ENCODE results near the gene MBD6.
"Not testable (repeated sequence)": the region's sequence is repeated elsewhere in the genome, so short reads cannot be mapped to it uniquely, and the experiment has no call there.

The MBD6 gene

DNA sequence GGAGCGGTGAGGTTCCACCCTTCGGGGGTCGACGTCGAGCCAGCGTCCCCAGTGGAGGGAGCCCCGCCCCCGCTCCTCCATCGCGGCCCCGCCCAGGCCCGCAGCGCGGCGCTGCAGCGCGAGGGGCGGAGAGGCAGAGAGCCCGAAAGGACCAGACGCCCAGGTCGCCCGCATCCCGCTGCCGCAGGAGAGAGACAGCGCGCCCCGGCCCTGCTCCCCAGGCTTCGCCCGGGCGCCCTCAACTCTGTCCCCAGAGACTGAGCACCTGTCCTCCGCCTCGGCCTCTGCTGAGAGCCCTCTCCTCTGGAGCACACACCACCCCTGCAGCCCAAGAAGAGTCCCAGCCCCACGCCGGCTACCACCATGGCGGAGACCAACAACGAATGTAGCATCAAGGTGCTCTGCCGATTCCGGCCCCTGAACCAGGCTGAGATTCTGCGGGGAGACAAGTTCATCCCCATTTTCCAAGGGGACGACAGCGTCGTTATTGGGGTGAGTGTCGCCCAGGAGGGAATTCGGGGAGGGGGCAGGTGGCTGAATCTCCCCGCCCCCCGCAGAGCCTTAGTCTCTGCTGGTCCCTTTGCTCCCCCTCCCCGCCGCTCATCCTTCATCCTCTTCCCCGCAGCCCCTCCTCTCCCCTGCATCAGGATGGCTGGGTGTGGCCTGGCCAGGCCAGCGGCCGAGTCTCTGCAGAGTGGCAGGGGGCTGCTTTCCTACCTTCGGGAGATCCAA, 27.5 kb downstream of the MBD6 start, which contains the start of gene KIF5A:
Gene KIF5A (plus strand): TSS at position 136 of the 732 bp plus-strand sequence. CDS start 228 bp downstream, at position 364.
- no peak for DNase-seq

DNA sequence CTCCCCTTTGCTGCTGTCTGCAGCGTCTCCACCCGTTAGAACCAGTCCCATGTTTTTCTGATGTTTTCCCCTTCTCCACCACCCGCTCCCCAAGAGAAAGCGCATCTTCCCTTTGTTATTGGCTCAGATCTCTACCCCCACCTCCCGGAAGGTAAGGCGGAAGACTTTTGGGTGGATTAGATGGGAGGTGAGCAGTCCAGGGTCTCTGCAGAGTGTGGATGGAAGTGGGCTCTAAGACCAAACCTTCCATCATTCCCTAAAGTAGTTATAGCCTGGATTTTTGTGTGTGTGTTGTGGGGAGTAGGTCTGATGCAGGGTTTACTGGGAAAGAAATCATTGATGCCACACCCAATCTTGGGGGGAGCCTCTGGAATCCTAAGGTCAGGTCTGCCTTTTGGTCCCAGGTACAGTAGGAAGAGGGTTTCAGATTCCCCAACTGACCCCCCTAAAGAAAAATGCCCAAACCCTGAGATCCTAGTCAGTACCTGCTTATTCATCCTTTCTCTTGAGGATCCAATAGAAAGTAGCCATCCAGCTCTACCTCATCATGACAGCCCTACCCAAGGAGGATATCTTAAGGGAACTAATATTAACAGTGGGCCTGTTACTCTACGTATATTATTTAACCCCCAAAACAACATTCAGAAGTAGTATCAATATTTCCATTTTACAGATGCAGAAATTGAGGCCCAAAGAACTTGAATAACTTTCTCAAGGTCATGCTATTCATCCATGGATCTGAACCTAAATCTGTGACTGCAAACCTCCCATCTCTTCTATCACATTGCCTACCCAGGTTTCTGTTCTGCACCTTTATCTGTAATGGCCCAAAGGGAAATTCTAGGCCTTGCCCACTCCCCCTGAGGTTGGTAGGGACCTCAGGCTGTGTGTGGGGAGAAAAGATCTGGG, 28.3 kb downstream of the MBD6 start:
- no peak for DNase-seq

DNA sequence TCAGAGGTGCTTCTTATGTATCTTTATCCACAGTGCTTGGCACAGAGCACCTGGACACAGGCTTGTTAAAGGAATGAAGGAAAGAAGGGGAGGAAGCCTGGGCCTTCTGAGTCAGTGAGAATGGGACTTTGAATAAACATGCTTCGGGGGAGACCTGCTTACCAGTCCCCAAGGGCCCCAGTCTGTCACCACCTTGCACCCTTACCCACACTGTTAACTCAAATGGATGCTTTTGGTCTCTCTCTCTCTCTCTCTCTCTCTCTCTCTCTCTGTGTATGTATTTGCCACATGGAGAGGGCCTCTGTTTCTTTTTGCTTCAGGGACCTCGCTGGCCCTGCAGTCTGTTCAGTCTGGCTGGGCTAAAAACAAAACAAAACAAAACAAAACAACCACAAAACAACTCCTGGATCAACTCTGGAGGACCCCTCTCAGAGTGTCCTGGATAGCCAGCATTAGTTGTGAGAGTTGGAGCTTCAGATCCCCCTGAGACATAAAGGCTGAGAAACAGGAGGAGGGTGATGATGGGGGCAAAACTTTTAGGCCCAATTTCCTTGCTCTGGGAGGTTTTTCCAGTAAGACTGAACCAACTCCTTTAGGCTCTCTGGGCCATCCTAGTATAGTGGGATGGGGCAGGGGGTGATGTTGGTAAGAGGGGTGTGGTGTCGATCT, 29.1 kb downstream of the MBD6 start:
- DNase-seq, result no peak

DNA sequence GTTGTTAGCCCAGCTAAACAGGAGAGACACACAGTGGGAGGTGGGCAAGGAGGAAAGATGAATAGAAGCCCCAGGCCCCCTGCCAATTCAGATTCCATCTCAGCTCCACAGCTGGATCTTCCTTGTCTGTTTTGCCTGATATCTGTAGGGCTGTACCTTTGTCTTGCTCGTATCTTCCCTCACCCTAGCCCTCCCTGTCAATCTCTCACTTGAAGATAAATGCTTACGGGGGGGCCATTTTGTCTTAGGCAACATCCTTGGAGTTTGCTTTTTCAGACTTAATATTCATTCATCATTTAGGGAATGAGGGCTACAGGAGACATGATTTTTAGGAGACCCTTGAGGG, 29.7 kb downstream of the MBD6 start:
- no peak for DNase-seq

DNA sequence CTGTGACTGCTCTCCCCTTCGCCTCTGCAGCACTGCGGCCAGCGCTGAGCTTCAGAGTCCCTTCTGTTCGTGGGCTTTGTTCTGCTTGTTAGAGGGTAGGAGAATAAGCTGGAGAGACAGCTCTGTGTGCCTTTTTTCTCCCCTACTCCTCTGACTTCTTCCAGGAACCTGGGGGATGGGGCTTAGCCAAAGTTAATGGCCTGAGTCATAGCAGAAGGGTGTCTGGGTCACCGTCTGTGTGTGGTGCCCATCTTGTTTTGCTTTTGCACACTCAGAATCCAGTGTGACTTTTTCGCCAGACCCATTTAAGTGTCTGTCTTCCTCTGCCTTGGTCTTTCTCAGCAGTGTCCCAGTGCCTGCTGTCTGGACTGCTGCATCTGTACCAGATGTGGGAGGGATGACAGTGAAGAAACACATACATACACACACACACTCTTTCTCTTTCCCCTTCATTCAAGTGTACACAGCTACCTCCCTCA, 30.2 kb downstream of the MBD6 start:
- no peak for DNase-seq

DNA sequence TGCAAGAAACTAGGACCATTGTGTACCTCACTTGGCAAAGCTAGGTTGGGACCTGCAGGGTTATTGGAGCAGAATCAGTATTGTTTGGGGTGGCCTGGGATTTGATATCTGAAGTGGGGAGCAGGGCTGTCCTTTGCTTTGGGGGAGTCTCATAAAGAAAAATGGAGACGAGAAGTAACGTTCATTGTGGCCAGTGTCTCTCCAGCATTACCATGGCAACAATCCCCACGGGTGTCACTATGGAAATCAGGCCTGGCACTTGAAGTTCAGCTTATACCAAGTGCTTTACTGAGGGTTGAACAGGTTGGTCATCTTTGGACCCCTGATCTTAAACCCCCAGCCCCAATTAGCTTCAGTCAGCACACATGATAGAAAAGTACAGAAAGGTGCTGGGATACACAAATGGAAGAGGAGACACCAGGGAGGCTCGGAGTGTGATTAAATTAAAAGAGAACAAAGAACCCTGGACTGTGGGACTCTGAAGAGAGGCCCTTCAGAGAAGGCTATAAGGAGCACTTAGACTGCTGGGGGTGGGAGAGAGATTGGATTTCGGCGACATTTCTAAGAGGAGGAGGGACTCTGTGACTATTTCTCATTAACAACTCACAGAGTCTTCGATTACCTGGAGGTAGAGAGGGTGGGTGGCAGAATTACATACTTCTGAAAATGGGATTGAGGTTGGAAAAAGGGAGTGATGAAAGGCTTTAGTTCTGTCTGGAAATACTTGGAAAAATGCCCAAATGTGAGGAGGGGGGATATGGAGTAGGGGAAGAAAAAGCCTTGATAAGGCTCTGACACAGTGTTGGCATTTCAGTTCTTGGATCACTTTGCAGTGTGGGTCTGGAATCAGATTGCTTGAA, 30.9 kb downstream of the MBD6 start:
- no peak for DNase-seq

DNA sequence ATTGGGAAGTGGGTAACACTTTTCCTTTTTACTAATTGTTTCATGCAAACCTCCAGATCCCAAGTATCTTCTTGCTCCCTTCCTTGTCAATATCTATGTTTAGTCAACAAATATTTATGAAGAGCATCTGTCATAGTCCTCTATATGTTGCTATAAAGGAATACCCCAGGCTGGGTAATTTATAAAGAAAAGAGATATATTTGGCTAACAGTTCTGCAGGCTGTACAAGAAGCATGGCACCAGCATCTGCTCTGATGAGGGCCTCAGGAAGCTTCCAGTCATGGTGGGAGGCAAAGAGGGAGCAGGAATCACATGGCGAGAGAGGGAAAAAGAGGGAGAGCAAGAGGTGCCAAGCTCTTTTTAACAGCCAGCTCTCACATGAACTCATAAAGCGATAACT, 31.8 kb downstream of the MBD6 start:
- DNase-seq, result no peak

DNA sequence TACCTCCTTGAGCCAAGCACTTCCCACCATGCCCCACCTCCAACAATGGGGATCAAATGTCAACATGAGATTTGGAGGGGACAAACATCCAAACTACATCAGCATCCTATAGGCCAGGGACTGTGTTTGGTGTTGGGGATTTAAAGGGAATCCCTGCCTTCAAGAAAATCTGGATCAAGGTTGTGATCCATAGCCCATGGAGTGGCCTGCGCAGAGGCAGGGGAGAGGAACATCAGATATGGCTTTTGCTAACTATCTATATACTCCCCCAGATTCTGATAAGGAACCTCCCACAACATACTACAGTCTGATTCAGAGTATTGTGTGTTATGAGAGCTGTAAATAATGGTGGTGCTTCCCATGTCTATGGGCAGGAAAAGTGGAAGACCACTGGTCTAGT, 32.3 kb downstream of the MBD6 start:
- DNase-seq, result no peak

DNA sequence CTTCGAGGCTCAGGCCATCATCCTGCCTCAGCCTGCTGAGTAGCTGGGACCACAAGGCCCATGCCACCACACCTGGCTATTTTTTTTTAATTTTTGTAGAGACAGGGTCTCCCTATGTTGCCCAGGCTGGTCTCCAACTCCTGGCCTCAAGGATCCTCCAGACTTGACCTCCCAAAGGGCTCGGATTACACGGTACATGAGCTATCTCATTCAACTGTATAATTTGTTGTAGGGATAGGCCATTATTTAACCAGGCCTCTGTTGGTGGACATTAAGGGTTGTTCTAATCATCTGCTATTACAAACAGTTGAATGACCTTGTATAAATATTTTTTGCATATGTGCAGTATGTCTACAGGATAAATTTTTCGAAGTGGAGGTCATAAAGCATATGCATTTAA, 36.2 kb downstream of the MBD6 start:
- DNase-seq, result no peak

DNA sequence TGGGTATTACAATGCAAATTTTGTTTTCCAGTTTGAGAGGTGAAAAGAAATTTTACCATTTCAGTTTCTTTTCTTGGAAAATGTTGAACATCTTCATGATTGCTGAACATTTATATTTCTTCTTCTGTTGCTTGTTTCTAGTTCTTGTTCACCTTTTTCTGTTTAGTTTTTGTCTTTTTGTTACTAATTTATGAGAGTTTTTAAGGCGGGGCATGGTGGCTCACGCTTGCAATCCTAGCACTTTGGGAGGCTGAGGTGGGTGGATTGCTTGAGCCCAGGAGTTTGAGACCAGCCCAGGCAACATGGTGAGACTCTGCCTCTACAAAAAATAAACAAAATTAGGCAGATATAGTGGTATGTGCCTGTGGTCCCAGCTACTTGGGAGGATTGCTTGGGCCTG, 37.9 kb downstream of the MBD6 start:
- DNase-seq, result no peak

DNA sequence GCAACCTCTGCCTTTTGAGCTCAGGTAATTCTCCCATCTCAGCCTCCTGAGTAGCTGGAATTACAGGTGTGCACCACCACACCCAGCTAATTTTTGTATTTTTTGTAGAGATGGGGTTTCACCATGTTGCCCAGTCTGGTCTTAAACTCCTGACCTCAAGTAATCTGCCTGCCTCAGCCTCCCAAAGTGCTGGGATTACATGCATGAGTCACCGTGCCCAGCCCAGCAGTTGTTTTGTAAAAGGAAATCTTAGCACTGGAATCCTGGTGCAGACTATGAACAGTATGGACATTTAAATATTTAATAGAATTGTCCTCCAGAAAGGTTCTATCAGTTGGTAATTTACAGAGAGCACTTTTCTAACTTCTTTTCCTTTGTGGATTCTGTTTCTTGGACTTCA, 38.5 kb downstream of the MBD6 start:
- not testable (repeated sequence) for DNase-seq

DNA sequence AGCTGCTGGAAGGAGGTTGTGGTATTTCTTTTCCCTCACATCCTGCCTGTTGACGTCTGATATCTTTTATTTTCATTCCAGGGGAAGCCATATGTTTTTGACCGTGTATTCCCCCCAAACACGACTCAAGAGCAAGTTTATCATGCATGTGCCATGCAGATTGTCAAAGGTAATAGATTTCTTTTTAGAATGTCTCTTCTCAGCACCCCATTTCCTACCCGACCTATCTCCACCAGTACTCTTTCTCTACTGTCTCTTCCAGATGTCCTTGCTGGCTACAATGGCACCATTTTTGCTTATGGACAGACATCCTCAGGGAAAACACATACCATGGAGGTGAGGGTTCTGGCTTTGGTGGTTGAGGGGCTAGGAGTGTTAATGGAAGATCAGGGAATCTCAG, 40.7 kb downstream of the MBD6 start:
- DNase-seq, result no peak

DNA sequence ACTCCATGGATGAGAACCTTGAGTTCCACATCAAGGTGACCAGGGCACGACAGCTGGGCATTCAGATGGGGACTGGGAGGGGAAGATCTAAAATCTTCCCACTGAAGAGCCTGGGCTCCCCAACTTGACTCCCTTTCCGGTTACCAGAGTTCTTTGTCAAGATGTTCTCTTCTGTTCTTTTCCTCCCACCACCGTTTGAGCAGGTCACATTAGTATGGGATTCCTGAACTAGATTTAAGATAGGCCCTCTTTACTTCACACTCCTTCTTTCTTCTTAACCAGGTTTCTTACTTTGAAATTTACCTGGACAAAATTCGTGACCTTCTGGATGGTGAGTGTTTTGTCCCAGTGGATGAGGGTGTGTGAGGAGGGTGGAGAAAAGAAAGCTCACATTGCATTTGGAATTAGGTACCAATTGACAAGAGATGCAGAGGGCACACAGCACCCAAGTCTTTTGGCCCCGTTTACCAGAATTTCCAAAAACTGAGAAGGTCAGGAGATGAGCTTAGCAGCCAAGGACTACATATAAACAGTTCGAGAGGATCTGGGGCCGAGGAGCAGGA, 41.6 kb downstream of the MBD6 start:
- no peak for DNase-seq

DNA sequence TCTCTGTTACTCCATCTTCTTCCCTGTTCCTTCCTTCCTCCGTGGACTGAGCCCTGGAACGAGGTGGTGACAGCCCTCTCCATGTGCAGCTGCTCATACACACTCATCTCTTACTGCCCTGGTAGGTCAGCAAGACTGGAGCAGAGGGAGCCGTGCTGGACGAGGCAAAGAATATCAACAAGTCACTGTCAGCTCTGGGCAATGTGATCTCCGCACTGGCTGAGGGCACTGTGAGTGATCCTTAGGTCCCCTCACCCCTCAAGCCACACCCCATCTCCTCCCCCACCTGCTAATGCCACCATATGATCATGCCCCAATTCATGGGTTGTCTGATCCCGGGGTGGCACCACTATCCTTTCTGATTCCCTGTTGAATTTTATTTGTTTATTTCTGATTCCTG, 46.2 kb downstream of the MBD6 start:
- no peak for DNase-seq

DNA sequence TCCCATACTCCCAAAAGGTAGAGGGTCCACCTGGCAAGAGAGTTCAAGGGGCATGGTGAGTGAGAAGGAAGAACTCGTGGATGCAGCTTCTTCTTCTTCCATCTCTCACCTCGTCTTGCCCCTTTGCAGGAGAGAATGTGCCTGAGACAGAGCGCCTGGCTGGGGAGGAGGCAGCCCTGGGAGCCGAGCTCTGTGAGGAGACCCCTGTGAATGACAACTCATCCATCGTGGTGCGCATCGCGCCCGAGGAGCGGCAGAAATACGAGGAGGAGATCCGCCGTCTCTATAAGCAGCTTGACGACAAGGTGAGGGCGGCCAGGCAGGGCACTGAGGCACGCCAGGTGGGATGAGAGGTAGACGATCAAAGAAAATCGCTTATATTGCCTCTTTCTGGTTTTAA, 47.2 kb downstream of the MBD6 start:
- no peak for DNase-seq

DNA sequence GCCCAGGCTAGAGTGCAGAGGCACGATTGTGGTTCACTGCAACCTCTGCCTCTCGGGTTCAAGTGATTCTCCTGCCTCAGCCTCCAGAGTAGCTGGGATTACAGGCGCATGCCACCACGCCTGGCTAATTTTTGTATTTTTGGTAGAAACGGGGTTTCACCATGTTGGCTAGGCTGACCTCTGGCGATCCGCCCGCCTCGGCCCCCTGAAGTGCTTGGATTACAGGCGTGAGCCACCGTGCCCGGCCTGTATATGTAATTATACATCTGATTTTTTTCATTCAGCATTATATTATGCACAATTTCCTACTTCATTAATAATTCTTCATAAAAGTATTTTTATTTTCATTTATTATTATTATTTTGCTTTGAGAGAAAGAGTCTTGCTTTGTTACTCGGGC, 47.8 kb downstream of the MBD6 start:
- not testable (repeated sequence) for DNase-seq

DNA sequence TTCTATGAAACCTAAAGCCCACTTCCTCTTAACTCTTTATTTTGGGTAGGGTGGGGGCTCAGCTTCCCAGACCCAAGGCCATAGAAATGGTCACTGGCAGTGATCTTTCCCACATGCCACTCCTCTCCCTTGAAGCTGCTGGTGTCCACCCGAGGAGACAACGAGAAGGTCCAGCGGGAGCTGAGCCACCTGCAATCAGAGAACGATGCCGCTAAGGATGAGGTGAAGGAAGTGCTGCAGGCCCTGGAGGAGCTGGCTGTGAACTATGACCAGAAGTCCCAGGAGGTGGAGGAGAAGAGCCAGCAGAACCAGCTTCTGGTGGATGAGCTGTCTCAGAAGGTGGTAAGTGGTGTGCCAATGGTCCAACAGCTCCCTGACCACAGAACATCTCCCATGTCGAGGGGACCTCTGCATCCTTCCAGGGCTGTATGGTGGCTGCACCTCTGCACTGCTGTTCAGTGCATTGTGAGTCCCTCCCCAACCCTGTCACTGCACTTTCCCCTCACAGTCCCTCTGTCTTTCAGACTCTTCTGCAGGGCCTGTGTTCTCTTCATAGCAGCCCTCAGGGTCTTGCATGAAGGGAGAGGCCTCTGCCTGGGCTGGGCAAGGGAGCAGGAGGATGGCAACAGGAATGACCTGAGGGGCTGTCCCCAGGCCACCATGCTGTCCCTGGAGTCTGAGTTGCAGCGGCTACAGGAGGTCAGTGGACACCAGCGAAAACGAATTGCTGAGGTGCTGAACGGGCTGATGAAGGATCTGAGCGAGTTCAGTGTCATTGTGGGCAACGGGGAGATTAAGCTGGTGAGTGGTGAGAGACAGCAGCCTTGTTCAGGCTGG, 49.5 kb downstream of the MBD6 start:
- DNase-seq, result no peak

DNA sequence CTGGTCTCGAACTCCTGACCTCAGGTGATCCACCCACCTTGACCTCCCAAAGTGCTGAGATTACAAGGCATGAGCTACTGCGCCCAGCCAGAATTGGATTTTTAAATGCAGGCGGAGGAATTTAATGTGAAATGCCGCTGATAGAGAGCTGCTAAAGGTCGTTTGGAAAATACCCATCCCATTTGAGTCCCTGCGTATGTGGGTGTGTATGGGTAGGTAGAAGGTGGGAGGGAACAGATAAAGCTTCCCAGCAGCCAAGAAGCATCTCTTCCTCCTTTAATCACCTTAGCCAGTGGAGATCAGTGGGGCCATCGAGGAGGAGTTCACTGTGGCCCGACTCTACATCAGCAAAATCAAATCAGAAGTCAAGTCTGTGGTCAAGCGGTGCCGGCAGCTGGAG, 52.2 kb downstream of the MBD6 start:
- no peak for DNase-seq

DNA sequence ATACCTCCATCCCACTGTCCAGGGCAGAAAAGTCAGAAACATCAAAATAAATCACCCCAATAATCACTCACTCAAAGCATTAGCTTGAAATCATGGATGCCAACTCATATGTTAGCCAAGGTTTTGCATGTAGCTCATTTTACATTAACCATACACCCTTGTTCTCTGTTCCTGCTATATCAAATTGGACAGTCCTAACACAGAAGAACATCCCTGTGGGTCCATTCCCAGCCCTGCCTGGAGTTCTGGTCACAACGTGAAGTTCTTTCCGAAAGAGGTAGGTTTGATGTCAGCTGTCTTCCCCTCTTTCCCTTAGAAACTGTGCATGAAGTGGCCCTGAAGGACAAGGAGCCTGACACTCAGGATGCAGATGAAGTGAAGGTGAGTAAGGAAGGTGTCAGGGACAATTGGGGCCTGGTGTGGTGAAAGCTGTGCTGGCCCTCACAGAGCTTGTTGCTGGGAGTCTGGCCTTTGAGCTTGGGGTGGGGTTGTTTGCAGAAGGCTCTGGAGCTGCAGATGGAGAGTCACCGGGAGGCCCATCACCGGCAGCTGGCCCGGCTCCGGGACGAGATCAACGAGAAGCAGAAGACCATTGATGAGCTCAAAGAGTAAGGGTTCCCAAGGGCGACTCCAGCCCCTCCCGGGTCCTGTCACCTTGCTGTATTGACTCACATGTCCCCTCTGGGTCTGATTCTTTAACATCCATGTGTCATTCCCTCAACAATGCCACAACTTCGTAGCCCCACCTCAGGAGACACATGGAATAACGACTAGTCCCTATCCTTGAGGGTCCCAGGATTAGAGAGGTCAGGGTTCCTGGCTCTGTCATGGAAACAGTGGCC, 53.4 kb downstream of the MBD6 start:
- no peak for DNase-seq

DNA sequence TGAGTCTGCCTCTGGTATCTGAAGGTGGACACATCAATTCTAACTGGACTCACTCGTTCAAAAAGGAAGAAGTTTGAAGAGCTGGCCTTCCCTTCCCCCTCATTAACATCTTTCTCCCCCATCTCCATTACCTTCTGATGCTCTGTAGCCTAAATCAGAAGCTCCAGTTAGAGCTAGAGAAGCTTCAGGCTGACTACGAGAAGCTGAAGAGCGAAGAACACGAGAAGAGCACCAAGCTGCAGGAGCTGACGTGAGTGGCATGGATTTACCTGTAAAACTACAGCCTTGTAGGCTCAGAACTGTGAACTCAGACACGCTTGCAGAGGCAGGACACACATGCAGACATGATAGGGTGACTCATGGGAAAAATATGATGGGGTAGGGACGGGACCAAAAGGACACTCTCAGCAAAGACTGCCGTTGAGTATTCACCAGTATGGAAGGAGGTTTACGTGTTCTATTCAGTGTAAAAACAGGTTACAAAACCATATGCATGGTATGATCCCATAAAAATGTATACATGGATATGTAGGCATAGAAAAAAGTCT, 54.1 kb downstream of the MBD6 start:
- no peak for DNase-seq

Data from NCI-H1048 (cell line).